Body of pancreas (tissue), 4 donors: ENCODE results near the gene PDE1A.

Source experiments
- CTCF ChIP-seq, 7 experiments: fragments of 450-650 bp in 4 of 7; fragments of 200-600 bp in 3 of 7; sonication (generic) in 3 of 7; IDR thresholded peaks; one replicate each; pipeline ENCODE4 v1.5.1; 2016 to 2019; ENCODE audit warnings: antibody characterized with exemption in 7 of 7
- POLR2A ChIP-seq, 3 donors: fragments of 450-650 bp; IDR thresholded peaks; one replicate each; pipeline ENCODE4 v1.6.1; 2016; ENCODE audit warnings: antibody characterized with exemption in 3 of 3, mild to moderate bottlenecking in 2 of 3

DNA sequence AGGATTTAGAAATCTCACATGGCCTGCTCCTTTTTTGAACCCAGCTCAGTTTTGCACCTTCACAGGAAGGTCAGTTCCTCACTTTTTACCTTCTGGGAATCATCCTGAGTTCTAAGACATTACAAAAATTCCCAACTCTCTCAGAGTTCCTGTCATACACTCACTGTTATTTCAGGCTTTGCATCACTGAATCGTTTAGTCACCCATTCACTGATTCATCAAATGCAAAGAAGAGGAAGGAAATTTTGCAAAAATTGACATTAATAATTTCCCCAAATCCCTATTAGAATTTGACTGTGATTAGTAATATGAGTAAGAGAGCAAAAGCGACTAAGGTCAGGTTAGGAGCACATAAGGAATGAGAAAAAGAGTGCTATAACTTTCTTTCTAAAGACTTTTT is 197.5 kb downstream of the PDE1A start:
- no peak for TF ChIP-seq CTCF (IDR thresholded peaks at IDR 0.05)
- TF ChIP-seq POLR2A (IDR thresholded peaks at IDR 0.05) = no peak
